ENCODE data around the gene PRKAA1.
"Not testable (repeated sequence)": the region's sequence is repeated elsewhere in the genome, so short reads cannot be mapped to it uniquely, and the experiment has no call there.

The PRKAA1 gene

GRCh38 chr5:40779561-40779960 lies 18.6 kb downstream of the PRKAA1 start:
- DNase-seq = no peak

GRCh38 chr5:40778133-40778532 lies 20.0 kb downstream of the PRKAA1 start:
- no peak for DNase-seq

- no peak for DNase-seq
Observed at GRCh38 chr5:40776658-40776977, 21.6 kb downstream of the PRKAA1 start.

GRCh38 chr5:40775846-40776657 lies 22.1 kb downstream of the PRKAA1 start:
- DNase-seq = no peak

GRCh38 chr5:40775085-40775845 lies 22.9 kb downstream of the PRKAA1 start:
- no peak for DNase-seq

GRCh38 chr5:40774623-40775022 lies 23.6 kb downstream of the PRKAA1 start:
- no peak for DNase-seq

- no peak for DNase-seq
Observed at GRCh38 chr5:40770764-40771163, 27.4 kb downstream of the PRKAA1 start.

GRCh38 chr5:40762705-40763104 lies 35.5 kb downstream of the PRKAA1 start:
- no peak for DNase-seq

GRCh38 chr5:40757400-40757799 lies 40.8 kb downstream of the PRKAA1 start:
- no peak for DNase-seq

GRCh38 chr5:40755407-40756365 lies 42.5 kb downstream of the PRKAA1 start, which contains the start of gene TTC33:
Gene TTC33, minus strand, starts transcription at chr5:40755961. Its CDS starts 8,943 bp downstream, at chr5:40747018.
- peak; percentile 94 to 95 for DNase-seq

- peak; percentile 62 for DNase-seq
Observed at GRCh38 chr5:40755093-40755406, 43.1 kb downstream of the PRKAA1 start.

- DNase-seq = no peak
Observed at GRCh38 chr5:40754381-40755092, 43.6 kb downstream of the PRKAA1 start.

GRCh38 chr5:40746703-40747102 lies 51.5 kb downstream of the PRKAA1 start:
- DNase-seq = no peak

- no peak for DNase-seq
Observed at GRCh38 chr5:40743771-40744170, 54.4 kb downstream of the PRKAA1 start.

GRCh38 chr5:40738502-40738901 lies 59.7 kb downstream of the PRKAA1 start:
- DNase-seq = no peak

GRCh38 chr5:40736103-40736875 lies 61.9 kb downstream of the PRKAA1 start:
- DNase-seq = peak in 1 of 2 donors; percentile 27

GRCh38 chr5:40735609-40736008 lies 62.6 kb downstream of the PRKAA1 start:
- no peak for DNase-seq

GRCh38 chr5:40734986-40735385 lies 63.2 kb downstream of the PRKAA1 start:
- no peak for DNase-seq

- DNase-seq = no peak
Observed at GRCh38 chr5:40733879-40734563, 64.2 kb downstream of the PRKAA1 start.

GRCh38 chr5:40733434-40733833 lies 64.7 kb downstream of the PRKAA1 start:
- DNase-seq = no peak

GRCh38 chr5:40722497-40722911 lies 75.7 kb downstream of the PRKAA1 start:
- not testable (repeated sequence) for DNase-seq
